Neutrophil (primary cell): ENCODE data around the gene LTBP2.

Experiments
- H3K27ac ChIP-seq: fragments of 200-600 bp; sonication (generic); 2 replicates; pipeline ENCODE4 v1.5.1; 2016; ENCODE audit warnings: mild to moderate bottlenecking, moderate library complexity
- H3K27me3 ChIP-seq: fragments of 200-600 bp; sonication (generic); 2 replicates; pipeline ENCODE4 v1.6.0; 2016; ENCODE audit warnings: mild to moderate bottlenecking
- H3K36me3 ChIP-seq: fragments of 200-600 bp; sonication (generic); 2 replicates; pipeline ENCODE4 v1.5.1; 2017
- H3K4me1 ChIP-seq, 2 experiments: fragments of 200-600 bp in 1 of 2; sonication (generic) in 1 of 2; 1 replicate in 1 of 2; 2 replicates in 1 of 2; pipeline versions ENCODE4 v1.5.1 to v1.6.1; 2013 to 2016; ENCODE audit warnings: low read depth in 1 of 2, low read length in 1 of 2, mild to moderate bottlenecking in 1 of 2, moderate library complexity in 1 of 2; ENCODE audit not compliant: control insufficient read depth in 1 of 2, insufficient read depth in 1 of 2
- H3K4me3 ChIP-seq, 2 experiments: fragments of 200-600 bp in 1 of 2; sonication (generic) in 1 of 2; 1 replicate in 1 of 2; 2 replicates in 1 of 2; pipeline ENCODE4 v1.5.1; 2013 to 2016; ENCODE audit warnings: low read depth in 1 of 2, low read length in 1 of 2, mild to moderate bottlenecking in 1 of 2, moderate library complexity in 1 of 2
- H3K9me3 ChIP-seq: fragments of 200-600 bp; sonication (generic); 2 replicates; pipeline ENCODE4 v1.5.1; 2016
- CTCF ChIP-seq: fragments of 200-600 bp; sonication (generic); IDR thresholded peaks from 2 replicates; pipeline ENCODE4 v1.5.1; 2016; ENCODE audit warnings: antibody characterized with exemption

LTBP2 gene

DNA sequence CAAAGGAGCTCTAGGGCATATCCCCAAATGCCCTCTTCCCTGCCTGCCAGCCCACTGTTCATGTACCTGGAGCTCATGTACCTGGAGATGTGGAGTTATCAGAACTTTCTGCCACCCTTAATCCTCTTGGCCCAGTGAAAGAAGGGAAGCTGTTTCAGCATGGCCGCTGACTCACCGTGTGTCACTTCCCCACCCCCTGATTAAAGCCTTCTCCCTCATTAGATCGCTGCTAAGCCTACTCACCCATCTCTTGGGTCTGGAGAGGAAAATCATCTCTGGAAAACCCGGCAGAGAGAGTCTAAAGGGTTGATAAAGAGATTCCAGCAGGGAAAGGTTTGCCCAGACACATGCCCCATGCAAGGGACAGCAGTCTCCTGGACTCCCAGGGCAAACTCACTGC, 4.5 kb upstream of the LTBP2 start:
- Histone ChIP-seq H3K27me3 (peaks cover 4% of the 10 kb centered on the region), H3K27ac (peak overlapping the region; percentile 99), H3K36me3 (no peaks in the 10 kb centered on the region), H3K4me1 (peaks cover 73 to 80% of the 10 kb centered on the region in 2 experiments), H3K4me3 (peak overlapping the region; percentile 7 to 60), H3K9me3 (no peaks in the 10 kb centered on the region)
- no peak for TF ChIP-seq CTCF

DNA sequence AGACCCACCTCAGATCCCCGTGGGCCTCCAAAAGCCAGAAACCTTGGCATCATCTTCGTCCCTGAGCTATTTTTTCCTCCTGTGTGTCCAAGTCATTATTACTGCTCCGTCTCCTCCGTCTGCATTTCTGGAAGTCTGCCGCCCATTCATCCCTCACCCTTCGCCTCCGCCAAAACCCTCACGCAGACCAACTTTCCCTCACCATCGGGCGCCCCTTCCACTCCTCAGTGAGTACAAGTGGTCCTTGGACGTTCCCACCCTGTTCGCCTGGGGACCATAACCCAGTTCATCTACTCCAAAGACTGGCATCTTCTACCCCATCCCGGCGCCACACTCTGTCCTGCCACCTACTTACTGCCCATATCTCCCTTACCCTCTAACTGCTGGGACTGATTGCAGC, 3.7 kb upstream of the LTBP2 start:
- H3K36me3 ChIP-seq = no peaks in the 10 kb centered on the region
- no peak for TF ChIP-seq CTCF
- peaks cover 79 to 88% of the 10 kb centered on the region in 2 experiments for H3K4me1 ChIP-seq
- no peaks in the 10 kb centered on the region for H3K9me3 ChIP-seq
- H3K27me3 ChIP-seq = peaks cover 12% of the 10 kb centered on the region
- peak overlapping the region; percentile 99 for H3K27ac ChIP-seq
- peak overlapping the region in 1 of 2 experiments; percentile 60 for H3K4me3 ChIP-seq

DNA sequence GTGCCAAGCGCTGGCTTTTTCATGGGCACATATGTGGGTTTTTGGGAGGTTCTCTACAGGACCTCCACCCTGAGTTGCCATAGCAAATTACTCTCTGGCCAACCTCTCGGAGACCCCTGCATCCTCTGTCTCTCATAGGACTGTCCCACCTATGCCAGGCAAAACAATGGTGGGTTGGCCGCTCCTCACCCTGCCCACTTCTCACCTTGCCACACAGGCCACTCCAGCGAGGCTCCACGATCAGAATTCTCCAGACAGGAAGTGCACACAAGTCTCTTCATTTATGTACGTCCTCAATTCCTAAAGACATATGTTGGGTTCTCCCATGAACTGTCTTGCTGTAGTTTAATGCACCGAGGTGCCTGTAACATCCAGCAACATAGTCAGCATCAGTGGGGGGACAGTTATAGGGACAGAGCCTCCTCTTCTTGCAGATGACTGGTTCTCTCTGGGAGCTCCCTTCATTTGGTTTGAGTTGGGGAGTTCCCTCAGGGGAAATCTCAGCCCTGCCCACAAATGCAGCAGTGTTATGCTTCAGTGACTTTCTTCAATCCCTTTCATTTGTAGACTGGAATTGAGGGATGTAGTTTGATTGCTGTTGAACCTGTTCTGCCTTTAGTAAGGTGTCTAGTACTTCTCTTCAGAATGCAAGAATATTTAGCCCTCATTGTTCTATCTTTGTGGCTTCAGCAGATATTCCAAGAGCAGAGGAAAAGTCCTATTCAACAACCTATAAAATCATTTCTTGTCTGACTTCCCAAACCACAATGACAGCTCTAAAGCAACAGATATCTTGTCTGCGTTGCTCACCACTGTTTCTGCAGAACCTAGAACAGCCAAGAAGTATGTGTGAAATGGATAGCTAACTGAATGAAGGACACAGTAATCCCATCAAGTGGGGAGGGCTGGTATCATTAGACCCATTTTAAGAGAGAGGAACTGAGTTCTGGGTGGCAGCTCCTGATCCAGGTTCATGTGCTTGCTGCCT, 2.8 kb upstream of the LTBP2 start:
- no peak overlapping the region for H3K4me3 ChIP-seq
- TF ChIP-seq CTCF = no peak
- H3K27ac ChIP-seq = peak overlapping the region; percentile 99
- H3K9me3 ChIP-seq = no peaks in the 10 kb centered on the region
- no peaks in the 10 kb centered on the region for H3K36me3 ChIP-seq
- peaks cover 22% of the 10 kb centered on the region for H3K27me3 ChIP-seq
- H3K4me1 ChIP-seq = peaks cover 71 to 80% of the 10 kb centered on the region in 2 experiments

GRCh38 chr14:74613211-74613914, 1.3 kb upstream of the LTBP2 start:
- Histone ChIP-seq H3K36me3 (no peaks in the 10 kb centered on the region), H3K27ac (peak overlapping the region; percentile 52), H3K9me3 (no peaks in the 10 kb centered on the region), H3K4me3 (no peak overlapping the region), H3K4me1 (peaks cover 60 to 70% of the 10 kb centered on the region in 2 experiments), H3K27me3 (peaks cover 29% of the 10 kb centered on the region)
- no peak for TF ChIP-seq CTCF

- peak; percentile 89 for TF ChIP-seq CTCF
- Histone ChIP-seq H3K4me1 (peaks cover 51 to 61% of the 10 kb centered on the region in 2 experiments), H3K9me3 (no peaks in the 10 kb centered on the region), H3K27ac (peak overlapping the region; percentile 68), H3K36me3 (no peaks in the 10 kb centered on the region), H3K4me3 (peak overlapping the region; percentile 71 to 92), H3K27me3 (peaks cover 29% of the 10 kb centered on the region)
Observed at GRCh38 chr14:74612350-74613021, 449 bp upstream of the LTBP2 start.
